MM.1S (cell line): Measurements from ENCODE around the gene UBQLNL.

ENCODE experiments used
- DNase-seq: peaks from one replicate; pipeline ENCODE4 v3.0.0-alpha.2; 2015
- H2AFZ ChIP-seq: fragments of 300-600 bp; sonication (generic); 2 replicates; pipeline ENCODE4 v1.6.0; 2016; ENCODE audit warnings: antibody characterized with exemption, low read length
- H3F3A ChIP-seq: fragments of 300-600 bp; sonication (generic); 2 replicates; pipeline ENCODE4 v1.6.1; 2016; ENCODE audit warnings: mild to moderate bottlenecking, antibody characterized with exemption, low read length, moderate library complexity, mixed read lengths; ENCODE audit not compliant: insufficient read depth
- H3K27ac ChIP-seq: fragments of 300-600 bp; sonication (generic); 2 replicates; pipeline ENCODE4 v1.5.1; 2016; ENCODE audit warnings: mild to moderate bottlenecking, low read length
- H3K27me3 ChIP-seq: fragments of 300-600 bp; sonication (generic); replicated peaks from 2 replicates; pipeline ENCODE4 v1.6.0; 2016; ENCODE audit warnings: low read length; ENCODE audit not compliant: insufficient read depth
- H3K36me3 ChIP-seq: fragments of 300-600 bp; sonication (generic); replicated peaks from 2 replicates; pipeline ENCODE4 v1.6.1; 2016; ENCODE audit warnings: mild to moderate bottlenecking, low read length, mixed read lengths; ENCODE audit not compliant: insufficient read depth
- H3K4me1 ChIP-seq: fragments of 300-600 bp; sonication (generic); 2 replicates; pipeline ENCODE4 v1.6.1; 2016; ENCODE audit warnings: low read length, mixed read lengths
- H3K4me2 ChIP-seq: fragments of 300-600 bp; sonication (generic); 2 replicates; pipeline ENCODE4 v1.6.0; 2016; ENCODE audit warnings: low read depth, low read length
- H3K4me3 ChIP-seq: fragments of 300-600 bp; sonication (generic); 2 replicates; pipeline ENCODE4 v1.5.1; 2016; ENCODE audit warnings: low read length, mixed read lengths
- H3K79me2 ChIP-seq: fragments of 300-600 bp; sonication (generic); 2 replicates; pipeline ENCODE4 v1.6.1; 2016; ENCODE audit warnings: mixed run types, low read length, mixed read lengths
- H3K9ac ChIP-seq: fragments of 300-600 bp; sonication (generic); 2 replicates; pipeline ENCODE4 v1.6.1; 2016; ENCODE audit warnings: low read length, mixed read lengths
- H3K9me2 ChIP-seq: fragments of 300-600 bp; sonication (generic); replicated peaks from 2 replicates; pipeline ENCODE4 v1.6.1; 2016; ENCODE audit warnings: mild to moderate bottlenecking, low read length, mixed read lengths; ENCODE audit not compliant: insufficient read depth
- H3K9me3 ChIP-seq: fragments of 300-600 bp; sonication (generic); replicated peaks from 2 replicates; pipeline ENCODE4 v1.6.1; 2016; ENCODE audit warnings: mild to moderate bottlenecking, low read length, mixed read lengths; ENCODE audit not compliant: insufficient read depth
- H4K20me1 ChIP-seq: fragments of 300-600 bp; sonication (generic); 2 replicates; pipeline ENCODE4 v1.6.1; 2016; ENCODE audit warnings: mild to moderate bottlenecking, low read length, moderate library complexity, mixed read lengths; ENCODE audit not compliant: insufficient read depth
- CTCF ChIP-seq: fragments of 300-600 bp; sonication (generic); IDR thresholded peaks from 2 replicates; pipeline ENCODE4 v1.5.1; 2016; ENCODE audit warnings: antibody characterized with exemption, low read length, mixed read lengths
- EZH2 ChIP-seq: fragments of 300-600 bp; sonication (generic); optimal IDR thresholded peaks from 2 replicates; pipeline ENCODE3; 2017; ENCODE audit warnings: low read depth, mild to moderate bottlenecking, antibody characterized with exemption, low read length, mixed read lengths
- EZH2phosphoT487 ChIP-seq: fragments of 300-600 bp; sonication (generic); IDR thresholded peaks from 2 replicates; pipeline ENCODE4 v1.6.1; 2018; ENCODE audit warnings: antibody characterized with exemption, low read length

Gene UBQLNL

GRCh38 chr11:5486421-5486820 is 30.1 kb downstream of the UBQLNL start:
- Histone ChIP-seq H3K27me3 (no peaks in the 10 kb centered on the region), H3K4me1 (no peaks in the 10 kb centered on the region), H3K4me3 (no peak overlapping the region), H3K9ac (no peak overlapping the region), H3K36me3 (no peaks in the 10 kb centered on the region), H2AFZ (no peak overlapping the region), H3K9me3 (no peaks in the 10 kb centered on the region), H3K4me2 (no peak overlapping the region), H3F3A (no peaks in the 10 kb centered on the region), H4K20me1 (no peaks in the 10 kb centered on the region), H3K27ac (no peak overlapping the region), H3K9me2 (no peaks in the 10 kb centered on the region), H3K79me2 (no peaks in the 10 kb centered on the region)
- TF ChIP-seq CTCF (no peak), EZH2 (no peak), EZH2phosphoT487 (no peak)
- DNase-seq = no peak

GRCh38 chr11:5486003-5486402 is 30.5 kb downstream of the UBQLNL start:
- Histone ChIP-seq H3F3A (no peaks in the 10 kb centered on the region), H3K27ac (no peak overlapping the region), H3K79me2 (no peaks in the 10 kb centered on the region), H4K20me1 (no peaks in the 10 kb centered on the region), H3K4me1 (no peaks in the 10 kb centered on the region), H3K9ac (no peak overlapping the region), H3K27me3 (no peaks in the 10 kb centered on the region), H3K9me3 (no peaks in the 10 kb centered on the region), H3K4me2 (no peak overlapping the region), H3K36me3 (no peaks in the 10 kb centered on the region), H3K9me2 (no peaks in the 10 kb centered on the region), H3K4me3 (no peak overlapping the region), H2AFZ (no peak overlapping the region)
- TF ChIP-seq EZH2 = no peak
- TF ChIP-seq CTCF = no peak
- TF ChIP-seq EZH2phosphoT487 = no peak
- DNase-seq = no peak

- no peaks in the 10 kb centered on the region for H3K79me2 ChIP-seq
Observed at GRCh38 chr11:5476186-5476819, 40.2 kb downstream of the UBQLNL start.

More at GRCh38 chr11:5476186-5476819, 40.2 kb downstream of the UBQLNL start:
- Histone ChIP-seq H3K4me1 (no peaks in the 10 kb centered on the region), H3K9me2 (no peaks in the 10 kb centered on the region), H3K9ac (no peak overlapping the region), H3K36me3 (no peaks in the 10 kb centered on the region), H3K4me3 (no peak overlapping the region), H4K20me1 (no peaks in the 10 kb centered on the region), H3K4me2 (no peak overlapping the region), H3K9me3 (no peaks in the 10 kb centered on the region), H3F3A (no peaks in the 10 kb centered on the region), H3K27me3 (no peaks in the 10 kb centered on the region), H3K27ac (no peak overlapping the region), H2AFZ (no peak overlapping the region)
- TF ChIP-seq CTCF = peak; percentile 85
- no peak for TF ChIP-seq EZH2phosphoT487
- DNase-seq = peak; percentile 40
